ENCODE results near the gene KIF3C. TPM values are rescaled to one million over a fixed set of nuclear protein-coding genes. Genes with fewer than 3 reads are reported as not detected.
"Not testable (repeated sequence)": the region's sequence is repeated elsewhere in the genome, so short reads cannot be mapped to it uniquely, and the experiment has no call there.

The KIF3C gene
- total RNA-seq, 1 donor from 2014 or later: 94.2 TPM

DNA sequence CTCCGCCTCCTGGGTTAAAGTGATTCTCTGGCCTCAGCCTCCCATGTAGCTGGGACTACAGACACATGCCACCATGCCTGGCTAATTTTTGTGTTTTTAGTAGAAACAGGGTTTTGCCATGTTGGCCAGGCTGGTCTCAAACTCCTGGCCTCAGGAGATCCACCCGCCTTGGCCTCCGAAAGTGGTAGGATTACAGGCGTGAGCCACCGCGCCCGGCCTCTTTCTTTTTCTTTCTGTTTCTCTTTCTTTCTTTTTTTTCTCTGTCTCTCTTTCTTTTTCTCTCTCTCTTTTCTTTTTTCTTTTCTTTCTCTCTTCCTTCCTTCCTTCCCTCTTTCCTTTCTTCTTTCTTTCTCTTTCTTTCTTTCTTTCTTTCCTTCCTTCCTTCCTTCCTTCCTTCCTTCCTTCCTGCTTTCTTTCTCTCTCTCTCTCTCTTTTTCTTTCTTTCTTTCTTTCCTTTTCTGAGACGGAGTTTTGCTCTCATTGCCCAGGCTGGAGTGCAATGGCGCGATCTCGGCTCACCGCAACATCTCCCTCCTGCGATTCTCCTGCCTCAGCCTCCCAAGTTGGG is 16.6 kb upstream of the KIF3C start:
- not testable (repeated sequence) for DNase-seq

DNA sequence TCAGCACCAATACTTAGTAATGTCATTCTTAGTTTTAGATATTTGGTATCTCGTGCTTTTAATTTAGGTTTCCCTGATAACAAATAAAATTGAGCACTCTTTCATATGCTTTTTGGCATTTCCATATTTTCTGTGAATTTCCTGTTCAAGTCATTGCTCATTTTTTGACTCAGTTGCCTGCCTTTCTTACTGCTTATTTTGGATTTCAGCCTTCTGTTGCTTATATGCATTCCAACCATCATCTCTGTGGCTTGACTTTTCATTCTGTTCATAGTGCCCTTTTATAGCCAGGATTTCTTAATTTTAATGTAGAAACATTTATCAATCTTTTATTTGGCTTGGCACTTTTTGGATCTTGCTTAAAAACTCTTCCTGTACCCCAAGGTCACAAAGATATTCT is 14.5 kb upstream of the KIF3C start:
- DNase-seq: no peak

DNA sequence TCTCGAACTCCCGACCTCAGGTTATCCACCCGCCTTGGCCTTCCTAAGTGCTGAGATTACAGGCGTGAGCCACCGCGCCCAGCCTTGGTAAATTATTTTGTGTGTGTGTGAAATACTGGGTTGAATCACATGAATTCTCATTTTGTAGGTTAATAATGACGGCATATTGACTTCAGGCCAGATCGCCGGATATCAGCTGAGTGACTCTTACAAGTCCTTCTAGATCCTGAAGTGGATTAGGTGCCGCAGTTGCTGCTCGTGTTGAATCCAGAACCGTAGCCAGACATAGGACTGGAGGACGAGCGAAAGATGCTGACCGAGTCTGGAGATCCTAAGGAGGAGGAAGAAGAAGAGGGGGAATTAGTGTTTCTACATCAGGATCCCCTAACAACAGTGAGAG is 12.2 kb upstream of the KIF3C start:
- DNase-seq: no peak

DNA sequence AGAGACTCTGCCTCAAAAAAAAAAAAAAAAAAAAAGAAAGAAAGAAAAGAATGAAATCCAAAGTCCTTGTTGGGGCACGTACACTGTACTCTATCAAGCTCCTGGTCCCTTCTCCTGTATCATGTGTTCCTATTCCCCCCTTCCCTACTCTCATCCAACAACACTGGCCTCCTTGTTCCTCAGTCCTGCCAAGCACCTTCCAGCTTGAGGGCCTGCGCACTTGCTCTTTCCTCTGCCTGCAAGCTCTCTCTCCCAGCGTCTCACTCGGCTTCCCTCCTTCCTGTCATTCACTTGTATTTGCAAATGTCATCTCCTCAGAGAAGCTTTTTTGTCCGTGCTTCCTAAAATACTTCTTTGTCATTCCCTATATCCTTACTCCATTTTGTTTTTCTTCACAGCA is 10.8 kb upstream of the KIF3C start:
- DNase-seq: no peak

DNA sequence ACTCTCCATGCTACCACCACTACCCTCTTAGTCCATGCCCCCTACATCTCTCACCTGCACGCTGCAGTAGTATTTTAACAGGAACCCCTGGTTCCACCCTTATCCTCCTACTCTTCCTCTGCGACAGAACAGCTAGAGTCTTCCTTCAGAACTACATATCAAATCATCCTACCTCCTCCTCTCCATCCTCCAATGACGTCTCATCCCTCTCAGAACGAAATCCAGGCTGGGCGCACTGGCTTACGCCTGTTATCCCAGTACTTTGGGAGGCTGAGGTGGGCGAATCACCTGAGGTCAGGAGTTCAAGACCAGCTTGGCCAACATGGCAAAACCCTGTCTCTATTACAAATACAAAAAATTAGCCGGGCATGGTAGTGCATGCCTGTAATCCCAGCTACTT is 10.3 kb upstream of the KIF3C start:
- DNase-seq: no peak

DNA sequence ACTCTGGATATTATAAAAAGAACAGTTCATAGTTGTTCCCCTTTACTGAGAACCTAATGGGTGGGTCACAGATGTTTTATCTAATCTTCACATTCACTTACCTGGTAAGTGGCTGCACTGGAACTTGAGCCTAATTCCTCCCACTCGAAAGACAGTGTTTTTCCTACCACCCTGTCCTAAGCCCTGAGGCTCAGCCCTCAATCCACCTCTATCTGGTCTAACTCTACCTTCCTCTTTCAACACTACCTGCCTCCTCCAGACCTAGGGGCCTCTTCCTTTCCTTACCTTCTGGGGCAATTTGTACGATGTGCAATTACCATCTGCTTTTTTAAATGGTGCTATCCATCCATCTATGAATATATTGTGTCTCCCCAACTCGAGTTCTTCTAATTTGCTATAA is 9.7 kb upstream of the KIF3C start:
- no peak for DNase-seq

DNA sequence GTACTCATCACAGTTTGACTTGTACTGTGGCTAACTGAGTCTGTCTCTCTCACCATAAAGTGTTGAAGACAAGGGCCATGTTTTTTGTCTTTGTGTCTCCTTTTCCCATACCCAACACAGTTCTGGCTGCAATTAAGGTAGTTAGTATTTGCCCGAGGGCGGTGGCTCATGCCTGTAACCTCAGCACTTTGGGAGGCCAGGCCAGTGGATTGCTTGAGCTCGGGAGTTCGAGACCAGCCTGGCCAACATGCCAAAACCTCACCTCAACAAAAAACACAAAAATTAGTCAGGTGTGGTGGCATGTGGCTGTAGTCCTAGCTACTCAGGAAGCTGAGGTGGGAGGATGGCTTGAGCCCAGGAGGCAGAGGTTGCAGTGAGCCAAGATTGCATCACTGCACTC is 6.9 kb upstream of the KIF3C start:
- no peak for DNase-seq

DNA sequence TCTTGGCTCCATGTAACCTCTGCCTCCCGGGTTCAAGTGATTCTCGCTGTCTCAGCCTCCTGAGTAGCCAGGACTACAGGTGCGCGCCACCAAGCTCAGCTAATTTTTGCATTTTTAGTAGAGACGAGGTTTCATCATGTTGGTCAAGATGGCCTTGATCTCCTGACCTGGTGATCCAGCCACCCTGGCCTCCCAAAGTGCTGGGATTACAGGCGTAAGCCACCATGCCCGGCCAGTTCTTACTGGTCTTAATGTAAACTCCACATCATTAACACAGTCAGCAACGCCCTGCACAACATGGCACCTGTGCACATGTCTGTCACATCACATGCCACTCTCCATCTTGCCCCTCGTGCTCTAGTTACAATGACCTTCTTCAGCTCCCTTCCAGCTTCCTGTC is 5.8 kb upstream of the KIF3C start:
- DNase-seq: no peak

DNA sequence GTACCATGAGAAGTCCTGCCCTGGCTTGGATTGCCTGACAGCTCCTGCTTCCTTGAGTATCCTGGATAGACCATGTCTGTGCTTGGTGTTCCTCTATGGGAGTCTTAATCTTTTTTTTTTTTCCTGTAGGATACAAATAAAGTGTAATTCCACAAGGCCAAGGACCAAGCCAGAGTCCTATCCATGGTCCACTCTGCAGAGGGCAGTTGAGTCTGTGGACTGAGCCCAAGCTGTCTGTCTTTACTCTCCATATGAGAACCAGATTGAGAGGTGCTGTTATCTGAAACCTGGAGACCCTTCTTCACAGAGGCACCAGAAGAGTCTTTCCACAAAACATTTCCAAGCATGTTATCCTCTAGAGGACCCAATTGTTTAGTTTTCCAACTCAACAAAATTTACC is 1.4 kb upstream of the KIF3C start:
- DNase-seq: no peak

DNA sequence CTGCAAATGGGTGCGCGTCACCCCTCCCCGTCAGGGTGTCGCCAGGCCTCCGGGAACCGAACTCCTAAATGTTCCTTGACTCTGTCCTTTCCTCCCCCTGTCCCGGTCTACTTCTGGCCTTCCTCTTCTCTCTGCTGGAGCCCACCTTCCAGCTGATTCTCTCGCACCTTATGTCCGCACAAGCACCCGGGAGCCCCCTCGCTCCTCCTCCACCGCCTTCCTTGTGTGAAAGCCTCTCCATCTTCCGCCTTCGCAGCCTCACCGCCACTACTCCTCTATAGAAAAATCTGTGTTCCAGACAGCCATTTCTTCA is 627 bp upstream of the KIF3C start:
- DNase-seq: no peak

DNA sequence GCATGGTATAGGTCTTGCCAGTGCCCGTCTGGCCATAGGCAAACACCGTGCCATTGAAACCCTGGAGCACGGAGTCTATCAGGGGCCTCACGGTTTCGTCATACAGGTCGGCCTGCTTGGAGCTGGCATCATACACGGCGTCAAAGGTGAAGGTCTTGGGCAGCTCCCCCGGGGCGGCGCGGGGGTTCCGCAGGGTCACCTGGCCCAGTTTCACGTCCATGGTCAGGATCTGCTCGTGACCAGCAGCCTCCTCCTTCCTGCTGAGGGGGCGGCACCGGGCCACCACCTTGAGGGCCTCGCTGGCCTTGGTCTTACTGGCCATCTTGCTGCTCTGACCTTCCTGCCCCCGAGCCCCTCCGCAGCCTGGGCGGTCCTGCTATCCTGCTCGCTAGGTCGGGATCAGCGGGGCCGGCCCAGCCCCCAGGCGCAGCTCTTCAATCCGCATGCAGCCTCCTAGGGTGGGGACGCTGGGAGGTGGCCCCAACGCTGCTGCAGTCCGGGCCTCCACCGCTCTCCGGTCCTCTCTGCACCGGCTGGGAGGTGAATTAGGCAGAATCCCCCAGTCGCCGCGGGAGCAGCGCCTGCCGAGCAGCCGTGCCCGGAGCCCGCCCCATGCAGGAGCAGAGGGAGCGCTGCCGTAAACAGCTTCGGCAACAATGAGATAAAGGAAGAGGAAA is 563 bp downstream of the KIF3C start:
- no peak for DNase-seq

DNA sequence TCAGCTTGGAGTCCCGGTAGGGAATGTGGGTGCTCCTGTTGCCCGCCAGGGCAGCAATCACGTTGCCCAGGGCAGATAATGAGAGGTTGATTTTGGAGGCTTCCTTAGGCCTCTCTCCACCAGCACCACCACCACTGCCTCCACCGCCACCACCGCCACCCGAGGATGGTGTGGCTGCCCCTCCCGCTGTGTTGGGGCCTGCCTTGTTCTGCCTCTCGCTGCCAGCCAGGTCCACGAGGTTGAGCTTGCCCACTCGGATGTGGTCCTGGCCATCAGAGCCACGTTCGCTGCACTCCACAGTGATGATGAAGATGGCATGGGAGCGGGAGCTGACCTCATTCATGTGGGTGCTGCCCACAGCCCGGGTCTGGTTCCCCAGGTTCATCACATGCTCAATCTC is 1.3 kb downstream of the KIF3C start:
- DNase-seq: no peak

DNA sequence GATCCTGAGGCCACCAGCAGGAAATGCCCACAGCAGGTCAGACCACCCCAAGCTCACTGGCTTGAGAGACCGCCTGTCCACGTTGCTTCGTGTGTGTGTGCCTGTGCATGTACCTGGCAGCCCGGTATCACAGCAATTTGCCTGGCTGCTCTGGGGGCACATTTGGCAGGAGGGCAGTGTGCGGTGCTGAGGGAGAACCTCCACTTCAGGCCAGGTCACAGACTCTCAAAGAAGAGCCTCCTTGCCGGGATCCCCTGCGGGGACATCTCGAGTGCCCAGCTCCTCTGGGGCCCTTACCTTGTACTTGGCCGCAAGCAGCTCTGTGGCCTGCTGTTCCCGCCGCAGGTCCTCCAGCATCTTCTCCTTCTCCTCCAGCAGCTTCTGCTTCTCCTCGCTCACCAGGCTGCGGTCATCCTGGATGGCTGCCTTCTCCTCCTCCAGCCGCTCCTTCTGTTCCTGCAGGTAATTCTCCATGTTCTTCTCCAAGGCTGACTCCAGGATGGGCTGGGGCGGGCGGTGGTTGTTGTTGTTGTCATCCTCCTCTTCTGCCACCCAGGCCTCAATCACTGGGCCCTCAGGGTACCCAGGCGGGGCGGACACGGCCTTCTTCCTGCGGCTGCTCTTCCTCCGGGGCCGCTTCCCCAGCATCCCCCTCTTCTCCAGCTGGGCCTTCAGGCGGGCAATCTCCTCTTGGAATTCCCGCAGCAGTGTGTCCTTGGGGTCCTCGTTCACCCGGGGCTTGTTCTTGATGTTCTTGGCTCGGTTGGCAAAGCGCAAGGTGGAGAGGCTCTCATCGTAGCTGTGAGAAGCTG is 2.0 kb downstream of the KIF3C start:
- DNase-seq: no peak

DNA sequence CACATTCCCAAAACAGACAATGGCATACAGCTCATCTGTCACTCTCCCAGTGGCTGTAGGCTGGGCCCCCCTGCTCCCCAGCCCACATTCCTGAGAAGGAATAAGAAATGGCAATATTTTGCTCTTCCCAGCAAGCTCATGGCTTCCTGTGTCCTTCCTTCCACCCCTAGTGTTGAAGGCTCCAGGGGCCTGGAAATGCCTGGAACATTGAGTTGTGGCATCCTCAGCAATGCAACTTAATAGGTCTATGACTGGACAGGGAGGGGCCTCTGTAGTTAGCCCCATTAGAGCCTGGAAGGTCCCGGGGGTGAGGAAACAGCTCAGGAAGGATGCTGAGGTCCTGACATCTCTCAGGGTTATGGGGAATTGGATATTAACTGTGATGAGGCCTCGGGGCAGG is 3.3 kb downstream of the KIF3C start:
- no peak for DNase-seq

DNA sequence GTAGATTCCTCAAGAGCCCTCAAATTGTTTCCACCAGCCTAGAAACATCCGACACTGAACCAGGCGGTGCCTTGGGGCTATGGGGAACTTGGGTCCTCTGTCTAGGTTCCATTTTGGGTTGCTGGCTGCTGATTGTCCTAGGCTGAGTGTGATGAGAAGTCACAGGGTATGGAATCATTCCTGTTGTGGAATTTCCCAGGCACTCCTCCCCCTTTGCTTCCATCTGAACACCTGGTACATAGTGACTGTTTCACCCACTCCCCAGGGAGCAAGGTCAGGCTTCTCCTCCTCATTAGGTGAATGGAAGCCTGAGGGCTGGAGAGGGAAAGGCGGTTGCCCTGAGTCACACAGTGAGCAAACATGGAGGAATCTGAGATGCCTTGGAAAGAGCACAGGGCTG is 4.5 kb downstream of the KIF3C start:
- no peak for DNase-seq

DNA sequence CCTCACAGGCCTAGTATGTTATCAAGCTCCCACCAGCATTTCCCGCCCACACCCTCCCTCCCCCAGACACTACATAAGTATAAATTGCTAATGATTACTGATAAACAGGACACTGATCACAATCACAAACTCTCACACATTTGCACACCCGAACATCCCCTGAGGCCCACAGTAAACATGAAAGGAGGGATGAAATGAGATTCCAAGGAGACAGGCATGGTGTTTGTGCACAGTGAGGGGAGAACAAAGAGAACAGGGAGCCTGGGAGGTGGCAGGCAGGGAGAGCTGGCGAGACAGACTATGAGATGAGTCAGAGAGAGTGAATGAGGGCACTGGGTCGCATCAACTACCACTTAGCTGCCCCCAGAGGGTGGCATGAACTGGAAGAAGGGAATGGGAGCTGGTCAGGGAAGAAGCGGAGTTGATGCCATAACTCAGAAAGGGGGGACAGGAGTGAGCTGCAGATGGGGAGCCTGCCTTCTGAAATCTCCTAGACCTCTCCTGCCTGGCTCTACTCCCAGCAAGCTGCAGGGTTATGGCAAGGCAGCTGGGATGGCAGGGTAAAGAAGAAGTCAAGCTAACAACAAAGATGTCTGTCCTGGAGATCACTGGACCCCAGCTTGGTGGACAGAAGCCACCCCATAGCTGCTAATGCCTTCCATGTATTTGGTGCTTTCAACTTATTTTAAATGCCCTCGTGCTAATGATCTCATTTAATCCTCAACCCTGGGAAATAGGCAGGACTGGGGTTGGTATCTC is 5.1 kb downstream of the KIF3C start:
- DNase-seq: no peak

DNA sequence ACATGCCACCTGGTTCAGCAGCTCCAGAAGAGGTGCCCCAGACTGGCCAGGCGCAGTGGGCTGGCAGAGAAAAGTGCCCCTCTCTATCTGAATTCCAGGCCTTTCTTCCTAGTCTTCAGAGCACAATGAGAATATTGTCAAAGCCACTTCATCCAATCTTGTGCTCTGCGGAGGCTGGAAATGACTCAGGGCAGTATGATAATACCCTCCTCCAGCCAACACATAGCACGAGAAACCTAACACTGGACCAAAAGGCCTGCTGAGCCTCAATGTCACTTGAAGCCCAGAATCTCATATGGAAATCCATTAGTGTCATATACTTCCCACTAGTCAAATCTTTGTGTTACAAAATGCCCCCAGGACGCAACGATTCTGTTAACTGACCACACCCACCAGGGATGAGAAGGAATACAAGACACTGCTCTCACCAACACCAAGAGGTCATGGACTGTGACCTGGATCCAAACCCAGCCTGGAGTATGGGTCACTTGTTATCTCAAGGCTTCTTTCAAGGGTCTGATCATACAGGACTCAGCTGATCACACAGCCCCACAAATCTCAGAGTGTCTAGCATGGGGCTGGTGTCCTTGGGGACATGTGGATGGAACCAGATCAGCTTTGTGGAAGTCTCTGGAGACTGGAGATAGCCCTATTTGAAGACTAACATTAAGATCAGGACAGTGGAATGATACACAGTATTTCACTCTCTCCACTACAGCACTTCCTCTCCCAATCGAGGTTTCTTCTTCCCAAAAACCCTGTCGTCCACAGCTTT is 10.1 kb downstream of the KIF3C start:
- DNase-seq: no peak

DNA sequence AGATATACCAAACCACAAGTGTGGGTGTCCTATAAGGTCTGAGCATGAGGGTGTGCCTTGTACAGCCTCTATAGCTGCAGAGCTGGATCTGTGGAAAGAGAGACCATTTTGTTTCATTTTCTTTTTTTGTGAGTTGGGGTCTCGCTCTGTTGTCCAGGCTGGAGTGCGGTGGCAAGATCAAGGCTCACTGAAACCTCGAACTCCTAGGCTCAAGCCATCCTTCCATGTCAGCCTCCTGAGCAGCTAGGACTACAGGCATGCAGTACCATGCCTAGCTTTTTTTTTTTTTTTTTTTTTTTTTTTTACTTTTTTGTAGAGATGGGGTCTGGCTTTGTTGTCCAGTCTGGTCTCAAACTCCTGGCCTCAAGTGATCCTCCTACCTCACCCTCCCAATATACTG is 10.7 kb downstream of the KIF3C start:
- DNase-seq: no peak

DNA sequence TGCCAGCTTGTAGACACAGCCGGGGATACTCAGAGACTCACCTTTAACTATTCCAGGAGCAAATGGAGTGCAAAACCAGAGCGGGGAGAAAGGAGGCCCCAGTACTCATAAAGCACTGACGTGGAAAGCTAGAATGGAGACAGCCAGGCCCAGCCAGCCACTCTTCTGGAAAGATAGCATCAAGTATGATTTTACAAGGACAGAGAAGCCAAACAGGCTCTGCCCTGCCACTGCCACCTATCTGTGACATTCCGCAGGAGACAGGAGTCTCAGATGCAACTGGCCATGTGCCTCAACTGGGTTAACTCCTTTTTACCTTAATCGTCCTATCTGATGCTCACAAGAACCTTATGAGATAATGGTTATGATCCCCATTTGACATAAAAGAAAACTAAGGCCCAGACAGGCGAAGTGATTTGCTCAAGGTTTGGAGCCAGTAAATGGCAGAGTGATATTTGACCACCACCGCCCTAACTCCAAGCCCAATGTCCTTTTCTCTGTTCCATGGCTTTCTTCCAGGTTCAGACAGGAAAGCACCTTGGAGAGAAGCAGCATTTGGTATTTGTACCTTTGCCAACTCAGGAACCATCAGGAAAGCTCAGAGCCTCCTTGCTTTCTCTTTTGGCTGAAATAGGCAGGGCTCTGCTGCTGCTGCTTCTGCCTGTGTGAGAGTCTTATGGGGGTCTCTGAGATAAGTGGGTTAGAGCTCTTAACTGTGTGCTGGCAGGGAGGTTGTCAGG is 15.6 kb downstream of the KIF3C start:
- DNase-seq: no peak

DNA sequence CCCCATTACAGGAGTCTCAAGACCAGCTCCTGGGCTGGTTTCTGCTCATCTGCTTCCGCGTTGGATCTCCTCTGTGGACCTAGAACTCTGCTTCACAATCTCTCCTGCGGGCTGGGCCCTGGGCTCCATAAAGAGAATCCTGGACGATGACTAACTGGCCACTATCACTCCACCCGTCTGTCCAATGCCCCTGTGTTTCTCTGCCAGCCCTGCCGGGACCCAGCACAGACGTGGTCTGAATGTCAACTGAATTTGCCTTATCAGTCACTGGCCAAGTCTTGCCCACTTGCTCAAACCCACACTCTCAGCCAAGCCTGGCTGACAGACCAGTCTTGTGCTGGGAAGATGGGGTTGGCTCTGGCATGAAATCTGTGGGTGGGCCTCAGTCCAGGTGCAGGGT is 17.4 kb downstream of the KIF3C start:
- DNase-seq: peak; percentile 27

DNA sequence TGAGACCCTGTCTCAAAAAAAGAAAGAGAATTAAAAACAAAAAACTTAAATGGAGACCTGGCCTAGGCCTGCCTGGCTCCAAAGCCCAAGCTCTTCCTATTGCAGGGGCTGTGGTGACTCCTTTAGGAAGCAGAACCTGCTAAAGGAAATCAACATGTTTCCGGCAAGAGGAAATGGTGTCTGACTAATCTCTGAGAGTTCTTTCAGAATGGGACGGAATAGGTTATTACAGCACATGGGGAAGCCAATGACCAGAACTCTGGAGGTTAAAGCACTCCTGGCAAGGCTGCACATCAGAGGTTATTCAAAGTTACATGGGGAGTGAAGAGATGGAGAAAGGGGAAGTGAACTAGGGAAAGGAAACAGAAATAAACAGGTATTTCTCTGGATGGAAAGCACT is 21.4 kb downstream of the KIF3C start:
- no peak for DNase-seq

DNA sequence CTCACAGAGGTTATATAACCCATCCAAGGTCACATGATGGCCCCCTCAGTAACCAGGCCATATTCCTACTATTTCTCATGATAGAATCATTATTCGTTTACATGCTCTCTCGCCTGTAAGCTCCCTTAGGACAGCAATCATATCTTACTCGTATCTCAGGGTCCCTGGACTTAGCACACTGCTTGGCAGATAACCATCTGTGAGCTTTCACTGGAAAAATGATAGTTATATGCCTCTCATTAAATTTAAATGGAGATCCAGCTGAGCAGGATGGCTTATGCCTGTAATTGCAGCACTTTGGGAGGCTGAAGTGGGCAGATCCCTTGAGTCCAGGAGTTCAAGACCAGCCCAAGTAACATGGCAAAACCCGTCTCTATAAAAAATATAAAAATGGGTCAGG is 21.9 kb downstream of the KIF3C start:
- no peak for DNase-seq

Measured in occipital lobe (tissue), 2 donors.